MG63 (cell line): ENCODE results near the gene CLSTN2. TPM values are rescaled to one million over a fixed set of nuclear protein-coding genes. Genes with fewer than 3 reads are reported as not detected.
A peak's percentile ranks its signal among the peaks of the same experiment; 100 is the strongest.

Source experiments
- DNase-seq: peaks from one replicate; pipeline ENCODE4 v3.0.0-alpha.2; 2020
- H3K27me3 ChIP-seq: fragments of 250-450 bp; sonication (Bioruptor Pico); 2 replicates; pipeline ENCODE4 v1.5.1; 2020; ENCODE audit warnings: mild to moderate bottlenecking, moderate library complexity
- H3K36me3 ChIP-seq: fragments of 250-450 bp; sonication (Bioruptor Pico); 2 replicates; pipeline ENCODE4 v1.5.1; 2020; ENCODE audit warnings: mild to moderate bottlenecking, moderate library complexity
- H3K4me3 ChIP-seq: fragments of 250-450 bp; sonication (Bioruptor Pico); 2 replicates; pipeline ENCODE4 v1.5.1; 2020; ENCODE audit warnings: mild to moderate bottlenecking, moderate library complexity
- H3K9me3 ChIP-seq: fragments of 250-450 bp; sonication (Bioruptor Pico); 2 replicates; pipeline ENCODE4 v1.5.1; 2020; ENCODE audit warnings: mild to moderate bottlenecking, moderate library complexity
- total RNA-seq: library from RNA; depleted of rRNA; stranded (reverse); fragments of >200 nt; shearing (Covaris generic); gene quantifications from 2 replicates; pipeline ENCODE4 v1.2.3, GENCODE V29; 2014; ENCODE audit warnings: low replicate concordance

Gene CLSTN2
- total RNA-seq, 1 experiment from 2014 or later, result 1.7 TPM

- Histone ChIP-seq H3K4me3 (no peak overlapping the region), H3K9me3 (no peaks in the 10 kb centered on the region), H3K27me3 (no peaks in the 10 kb centered on the region; the same call in 1 of the 2 replicates), H3K36me3 (no peaks in the 10 kb centered on the region)
- peak; percentile 40 for DNase-seq
Observed at GRCh38 chr3:140438736-140439470, 503.9 kb downstream of the CLSTN2 start.

GRCh38 chr3:140439527-140439926, 504.5 kb downstream of the CLSTN2 start:
- Histone ChIP-seq H3K27me3 (no peaks in the 10 kb centered on the region; the same call in 1 of the 2 replicates), H3K9me3 (no peaks in the 10 kb centered on the region), H3K36me3 (no peaks in the 10 kb centered on the region), H3K4me3 (no peak overlapping the region)
- no peak for DNase-seq

- no peak overlapping the region for H3K4me3 ChIP-seq
- H3K36me3 ChIP-seq, result no peaks in the 10 kb centered on the region
- H3K9me3 ChIP-seq, result no peaks in the 10 kb centered on the region
- H3K27me3 ChIP-seq, result no peaks in the 10 kb centered on the region; the same call in 1 of the 2 replicates
- peak; percentile 8 for DNase-seq
Observed at GRCh38 chr3:140440446-140440845, 505.5 kb downstream of the CLSTN2 start.

GRCh38 chr3:140441006-140441405, 506.0 kb downstream of the CLSTN2 start:
- no peak overlapping the region for H3K4me3 ChIP-seq
- no peaks in the 10 kb centered on the region for H3K9me3 ChIP-seq
- H3K36me3 ChIP-seq, result no peaks in the 10 kb centered on the region
- H3K27me3 ChIP-seq, result no peaks in the 10 kb centered on the region; the same call in 1 of the 2 replicates
- peak; percentile 91 for DNase-seq

GRCh38 chr3:140442621-140443020, 507.6 kb downstream of the CLSTN2 start:
- Histone ChIP-seq H3K9me3 (no peaks in the 10 kb centered on the region), H3K36me3 (no peaks in the 10 kb centered on the region), H3K4me3 (no peak overlapping the region), H3K27me3 (no peaks in the 10 kb centered on the region; the same call in 1 of the 2 replicates)
- peak; percentile 52 for DNase-seq

- DNase-seq, result no peak
- Histone ChIP-seq H3K27me3 (peaks cover 2% of the 10 kb centered on the region; the same call in 1 of the 2 replicates), H3K9me3 (no peaks in the 10 kb centered on the region), H3K4me3 (no peak overlapping the region), H3K36me3 (no peaks in the 10 kb centered on the region)
Observed at GRCh38 chr3:140443073-140443472, 508.1 kb downstream of the CLSTN2 start.

GRCh38 chr3:140443806-140444205, 508.8 kb downstream of the CLSTN2 start:
- Histone ChIP-seq H3K9me3 (no peaks in the 10 kb centered on the region), H3K27me3 (peaks cover 2% of the 10 kb centered on the region; the same call in 1 of the 2 replicates), H3K4me3 (no peak overlapping the region), H3K36me3 (no peaks in the 10 kb centered on the region)
- DNase-seq, result no peak

- Histone ChIP-seq H3K4me3 (no peak overlapping the region), H3K36me3 (no peaks in the 10 kb centered on the region), H3K9me3 (no peaks in the 10 kb centered on the region), H3K27me3 (peaks cover 2% of the 10 kb centered on the region; the same call in 1 of the 2 replicates)
- DNase-seq, result no peak
Observed at GRCh38 chr3:140446734-140447133, 511.7 kb downstream of the CLSTN2 start.

- Histone ChIP-seq H3K4me3 (no peak overlapping the region), H3K9me3 (no peaks in the 10 kb centered on the region), H3K36me3 (no peaks in the 10 kb centered on the region), H3K27me3 (peaks cover 2% of the 10 kb centered on the region; the same call in 1 of the 2 replicates)
- DNase-seq, result no peak
Observed at GRCh38 chr3:140447136-140447535, 512.2 kb downstream of the CLSTN2 start.

- Histone ChIP-seq H3K36me3 (no peaks in the 10 kb centered on the region), H3K9me3 (no peaks in the 10 kb centered on the region), H3K27me3 (peaks cover 2% of the 10 kb centered on the region; the same call in 1 of the 2 replicates), H3K4me3 (no peak overlapping the region)
- DNase-seq, result no peak
Observed at GRCh38 chr3:140448001-140448400, 513.0 kb downstream of the CLSTN2 start.

- Histone ChIP-seq H3K27me3 (peaks cover 2% of the 10 kb centered on the region; the same call in 1 of the 2 replicates), H3K36me3 (no peaks in the 10 kb centered on the region), H3K4me3 (no peak overlapping the region), H3K9me3 (no peaks in the 10 kb centered on the region)
- no peak for DNase-seq
Observed at GRCh38 chr3:140449413-140450256, 514.6 kb downstream of the CLSTN2 start.

- no peak for DNase-seq
- H3K9me3 ChIP-seq, result no peaks in the 10 kb centered on the region
- no peak overlapping the region for H3K4me3 ChIP-seq
- H3K36me3 ChIP-seq, result no peaks in the 10 kb centered on the region
- H3K27me3 ChIP-seq, result no peaks in the 10 kb centered on the region
Observed at GRCh38 chr3:140453750-140454149, 518.8 kb downstream of the CLSTN2 start.

- Histone ChIP-seq H3K36me3 (no peaks in the 10 kb centered on the region), H3K4me3 (no peak overlapping the region), H3K27me3 (no peaks in the 10 kb centered on the region), H3K9me3 (no peaks in the 10 kb centered on the region)
- DNase-seq, result no peak
Observed at GRCh38 chr3:140455521-140456214, 520.7 kb downstream of the CLSTN2 start.

- Histone ChIP-seq H3K27me3 (no peaks in the 10 kb centered on the region), H3K4me3 (no peak overlapping the region), H3K9me3 (no peaks in the 10 kb centered on the region), H3K36me3 (no peaks in the 10 kb centered on the region)
- no peak for DNase-seq
Observed at GRCh38 chr3:140456974-140457373, 522.0 kb downstream of the CLSTN2 start.

- Histone ChIP-seq H3K36me3 (no peaks in the 10 kb centered on the region), H3K9me3 (no peaks in the 10 kb centered on the region), H3K27me3 (no peaks in the 10 kb centered on the region), H3K4me3 (no peak overlapping the region)
- no peak for DNase-seq
Observed at GRCh38 chr3:140459462-140459861, 524.5 kb downstream of the CLSTN2 start.

- H3K9me3 ChIP-seq, result no peaks in the 10 kb centered on the region
- no peak overlapping the region for H3K4me3 ChIP-seq
- H3K36me3 ChIP-seq, result no peaks in the 10 kb centered on the region
- DNase-seq, result no peak
- H3K27me3 ChIP-seq, result no peaks in the 10 kb centered on the region
Observed at GRCh38 chr3:140461250-140461649, 526.3 kb downstream of the CLSTN2 start.

GRCh38 chr3:140463355-140463754, 528.4 kb downstream of the CLSTN2 start:
- Histone ChIP-seq H3K36me3 (no peaks in the 10 kb centered on the region), H3K27me3 (no peaks in the 10 kb centered on the region), H3K4me3 (no peak overlapping the region), H3K9me3 (no peaks in the 10 kb centered on the region)
- peak; percentile 34 for DNase-seq
